HEK293T (cell line): ENCODE measurements around the gene GATB.

Source experiments
- BHLHE40 ChIP-seq: fragments of 450-650 bp; IDR thresholded peaks from 2 replicates; pipeline ENCODE4 v1.6.1; 2016; ENCODE audit warnings: mild to moderate bottlenecking, moderate library complexity, borderline replicate concordance
- ELF4 ChIP-seq: fragments of 450-650 bp; IDR thresholded peaks from 2 replicates; pipeline ENCODE4 v1.6.1; 2017; ENCODE audit warnings: antibody characterized with exemption
- FOXA1 ChIP-seq: fragments of 450-650 bp; IDR thresholded peaks from 2 replicates; pipeline ENCODE4 v1.6.1; 2016; ENCODE audit warnings: mild to moderate bottlenecking
- FOXM1 ChIP-seq: fragments of 450-650 bp; IDR thresholded peaks from 2 replicates; pipeline ENCODE4 v1.6.1; 2017; ENCODE audit warnings: mild to moderate bottlenecking, borderline replicate concordance
- HDGF ChIP-seq: fragments of 450-650 bp; IDR thresholded peaks from 2 replicates; pipeline ENCODE4 v1.6.1; 2017; ENCODE audit warnings: antibody characterized with exemption, borderline replicate concordance
- TARDBP ChIP-seq: fragments of 450-650 bp; IDR thresholded peaks from 2 replicates; pipeline ENCODE4 v1.6.1; 2016

DNA sequence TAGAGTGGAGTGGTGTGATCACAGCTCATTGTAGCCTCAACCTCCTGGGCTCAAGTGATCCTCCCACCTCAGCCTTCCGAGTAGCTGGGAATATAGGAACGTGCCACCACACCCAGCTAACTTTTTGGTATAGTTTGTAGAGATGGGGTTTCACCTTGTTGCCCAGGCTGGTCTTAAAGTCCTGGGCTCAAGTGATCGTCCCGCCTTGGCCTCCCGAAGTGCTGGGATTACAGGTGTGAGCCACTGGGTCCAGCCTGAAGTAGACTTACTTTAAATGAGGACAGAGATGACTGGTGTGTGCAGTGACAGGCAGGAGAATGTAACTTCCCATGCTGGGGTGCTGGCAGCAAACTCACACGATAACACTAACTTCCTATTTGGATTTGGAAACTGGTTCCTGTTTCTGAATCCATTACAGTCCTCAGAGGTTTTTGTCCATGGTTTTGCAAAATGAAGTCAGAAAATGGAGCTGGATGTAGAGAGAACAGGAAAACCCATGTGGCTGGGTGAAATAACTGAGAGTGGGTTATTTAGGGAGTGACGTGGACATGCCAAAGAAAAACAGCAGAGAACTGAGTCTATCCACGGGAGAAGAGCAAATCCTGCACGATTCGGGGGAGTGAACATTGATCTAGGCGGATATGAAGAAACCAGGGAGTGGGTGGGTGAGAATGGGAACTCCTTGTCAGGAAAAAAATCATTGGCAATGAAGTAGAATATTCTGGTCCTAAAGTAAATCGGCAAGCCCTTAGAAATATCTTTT lies 95.6 kb downstream of the GATB start:
- TF ChIP-seq ELF4 (no peak), BHLHE40 (no peak), FOXM1 (no peak), HDGF (no peak), TARDBP (no peak), FOXA1 (no peak)
